Endothelial cell of umbilical vein (primary cell): ENCODE data around the gene SSR2. TPM values are rescaled to one million over a fixed set of nuclear protein-coding genes. Genes with fewer than 3 reads are reported as not detected.
"Not testable (repeated sequence)": the region's sequence is repeated elsewhere in the genome, so short reads cannot be mapped to it uniquely, and the experiment has no call there.

Source experiments
- BruUV-seq: library from RNA; stranded (reverse); fragments of 400-500 nt; replicated peaks from 2 replicates; lab custom pipeline; 2021; lab: Mats Ljungman, UMichigan
- CTCF ChIA-PET: fragments of 300-600, 350-600 bp; sonication (Branson Sonifier 250); formaldehyde crosslinking; loops from one replicate; lab custom pipeline; 2021; ENCODE audit warnings: antibody characterized with exemption, inconsistent platforms; lab: Charles Lee
- POLR2A ChIA-PET: fragments of 300-600, 350-600 bp; sonication (Branson Sonifier 250); formaldehyde crosslinking; loops from one replicate; lab custom pipeline; 2021; ENCODE audit warnings: antibody characterized with exemption, inconsistent platforms; lab: Charles Lee
- DNase-seq: peaks from one replicate; pipeline ENCODE4 v3.0.0-alpha.2; 2011; ENCODE audit warnings: low read depth, low spot score
- FAIRE-seq: peaks from 2 replicates; lab custom pipeline; 2011; peaks lifted over from hg19 to GRCh38; lab: Jason Lieb, UNC
- H2AFZ ChIP-seq: 2 replicates; pipeline ENCODE4 v1.6.0; 2012; ENCODE audit warnings: low read depth, low read length, control low read depth, inconsistent platforms
- H3K27ac ChIP-seq: 2 replicates; pipeline ENCODE4 v1.5.1; 2011; ENCODE audit warnings: low read depth, mild to moderate bottlenecking, control low read depth, low read length, moderate library complexity; ENCODE audit not compliant: insufficient read depth
- H3K27me3 ChIP-seq, 2 experiments: 2 replicates each; pipeline versions ENCODE4 v1.6.0 to v1.6.1; 2011; ENCODE audit warnings: low read length in 2 of 2, mixed read lengths in 1 of 2; ENCODE audit not compliant: control insufficient read depth in 2 of 2, insufficient read depth in 2 of 2
- H3K36me3 ChIP-seq, 2 experiments: 2 replicates in 1 of 2; 3 replicates in 1 of 2; pipeline ENCODE4 v1.5.1; 2011; ENCODE audit warnings: low read length in 2 of 2, mild to moderate bottlenecking in 1 of 2, moderate library complexity in 1 of 2; ENCODE audit not compliant: control insufficient read depth in 2 of 2, insufficient read depth in 2 of 2; ENCODE audit errors: extremely low read depth in 1 of 2
- H3K4me1 ChIP-seq: 3 replicates; pipeline ENCODE4 v1.5.1; 2011; ENCODE audit warnings: mild to moderate bottlenecking, low read length; ENCODE audit not compliant: control insufficient read depth, insufficient read depth; ENCODE audit errors: extremely low read depth
- H3K4me2 ChIP-seq: 2 replicates; pipeline ENCODE4 v1.6.1; 2011; ENCODE audit warnings: low read length, control low read depth, mixed read lengths; ENCODE audit not compliant: insufficient read depth
- H3K4me3 ChIP-seq, 3 experiments: fragments of 200-600 bp in 1 of 3; sonication (generic), shearing (Covaris generic) in 1 of 3; replicated peaks in 1 of 3; 2 replicates each; pipeline ENCODE4 v1.5.1; 2011 to 2016; ENCODE audit warnings: control low read depth in 3 of 3, low read length in 3 of 3, mild to moderate bottlenecking in 2 of 3, inconsistent platforms in 1 of 3, low read depth in 1 of 3, moderate library complexity in 1 of 3; ENCODE audit not compliant: insufficient read depth in 1 of 3
- H3K79me2 ChIP-seq: 2 replicates; pipeline ENCODE4 v1.6.0; 2012; ENCODE audit warnings: low read length, inconsistent platforms; ENCODE audit not compliant: control insufficient read depth, insufficient read depth
- H3K9ac ChIP-seq: replicated peaks from 2 replicates; pipeline ENCODE3; 2011; ENCODE audit warnings: low read length, control low read depth; ENCODE audit not compliant: insufficient read depth; ENCODE audit errors: extremely low read depth
- H3K9me1 ChIP-seq: replicated peaks from 3 replicates; pipeline ENCODE4 v1.6.0; 2011; ENCODE audit warnings: mild to moderate bottlenecking, low read length; ENCODE audit not compliant: control insufficient read depth, insufficient read depth; ENCODE audit errors: extremely low read depth
- H3K9me3 ChIP-seq: replicated peaks from 2 replicates; pipeline ENCODE4 v1.5.1; 2012; ENCODE audit warnings: low read length, inconsistent platforms; ENCODE audit not compliant: control insufficient read depth, insufficient read depth
- H4K20me1 ChIP-seq: replicated peaks from 2 replicates; pipeline ENCODE3; 2011; ENCODE audit warnings: mild to moderate bottlenecking, low read length; ENCODE audit not compliant: control insufficient read depth, insufficient read depth; ENCODE audit errors: extremely low read depth
- CTCF ChIP-seq, 2 donors: IDR thresholded peaks; 1 replicate in 1 of 2; 2 replicates in 1 of 2; pipeline ENCODE4 v1.5.1; 2011; ENCODE audit warnings: low read length in 2 of 2, mild to moderate bottlenecking in 2 of 2, moderate library complexity in 2 of 2, control low read depth in 1 of 2, inconsistent platforms in 1 of 2, low read depth in 1 of 2; ENCODE audit not compliant: insufficient read depth in 1 of 2; ENCODE audit errors: extremely low read depth in 1 of 2
- JUN ChIP-seq: IDR thresholded peaks from 2 replicates; pipeline ENCODE4 v1.6.1; 2011; ENCODE audit warnings: borderline replicate concordance, low read depth; ENCODE audit not compliant: insufficient read length, insufficient read depth
- MYC ChIP-seq: IDR thresholded peaks from one replicate; pipeline ENCODE4 v1.6.1; 2011; ENCODE audit warnings: mild to moderate bottlenecking, low read depth, low read length
- dilution Hi-C: fragments of 300-500 bp; cut with MboI; formaldehyde crosslinking; loops from one replicate; pipeline ENCODE4 v1.15.0; 2019; ENCODE audit warnings: low sequenced_read_pairs; ENCODE audit not compliant: extremely low pct_ligation_motif_present
- intact Hi-C: fragments of 100-400 bp; cut with micrococcal nuclease; formaldehyde crosslinking; loops from one replicate; pipeline ENCODE4 v1.10.0; 2022
- polyA plus RNA-seq, 4 experiments: library from polyadenylated mRNA; depleted of rRNA in 3 of 4; stranded (reverse) in 3 of 4; unstranded in 1 of 4; fragments of >200 nt; gene quantifications; 2 replicates each; pipeline versions ENCODE4 v1.2.1 to v1.2.3, GENCODE V29; 2011 to 2012; ENCODE audit warnings: missing spikeins in 1 of 4
- total RNA-seq: library from RNA; stranded (reverse); gene quantifications from 2 replicates; pipeline ENCODE4 v1.2.3, GENCODE V29; 2021

The SSR2 gene
- total and polyA plus RNA-seq, 2 donors (not counting 3 experiments of a cell fraction or from before 2014, with no cell fraction given) = 362 to 1,787 TPM

DNA sequence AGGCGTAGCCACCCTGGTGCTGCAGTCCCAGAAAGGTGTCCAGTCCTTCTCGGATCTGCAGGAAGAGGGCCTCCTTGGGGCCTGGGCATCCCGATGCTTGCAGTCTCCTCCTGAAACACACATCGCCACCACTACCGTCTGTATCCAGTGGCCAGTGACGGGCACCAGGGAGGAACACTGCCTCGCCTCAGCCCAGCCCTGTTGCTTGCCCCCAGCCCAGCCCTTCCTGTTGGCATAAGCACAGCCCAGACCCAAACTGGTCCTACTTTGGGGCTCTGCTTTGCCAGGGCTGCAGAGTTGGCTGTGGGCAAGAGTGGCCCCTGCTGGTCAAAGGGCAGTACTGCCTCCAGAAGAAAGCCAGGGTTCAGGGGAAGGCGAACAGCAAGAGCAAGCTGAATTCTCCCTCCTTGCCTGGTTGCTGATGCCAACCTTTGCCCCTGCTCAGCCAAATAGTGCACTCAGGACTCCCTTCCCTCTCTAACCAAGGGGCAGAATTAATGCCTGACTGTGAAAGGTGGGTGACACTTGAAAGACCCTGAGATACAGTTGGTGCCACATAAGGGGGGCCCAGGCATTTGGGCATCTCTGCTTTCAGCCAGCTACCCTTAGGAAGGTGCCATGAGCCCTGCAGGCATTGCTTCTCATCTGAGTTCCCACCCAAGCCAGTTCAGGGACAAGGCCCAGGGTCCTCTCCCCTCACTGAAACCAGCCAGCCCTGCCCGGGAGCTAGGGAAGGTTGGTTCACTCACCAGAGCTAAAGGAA lies 31.3 kb downstream of the SSR2 start:
- H3K9me1 ChIP-seq = no peaks in the 10 kb centered on the region
- no peaks in the 10 kb centered on the region for H4K20me1 ChIP-seq
- H3K27me3 ChIP-seq = no peaks in the 10 kb centered on the region
- H3K9me3 ChIP-seq = no peaks in the 10 kb centered on the region
- DNase-seq = peak; percentile 76
- H3K27ac ChIP-seq = no peak overlapping the region
- H2AFZ ChIP-seq = peak overlapping the region; percentile 82
- intact Hi-C loops = loop anchor here (1.0 kb wide), 4 partner anchors 22 to 55 kb away; partner anchors contain the start of gene KHDC4
- peak; percentile 90 for FAIRE-seq
- dilution Hi-C loops = no loop called here
- H3K36me3 ChIP-seq = no peaks in the 10 kb centered on the region
- H3K4me2 ChIP-seq = peak overlapping the region; percentile 39
- peaks cover 6% of the 10 kb centered on the region for H3K4me1 ChIP-seq
- ChIA-PET CTCF (interaction anchor here (0.6 to 5.0 kb wide), 38 partner anchors 8 to 265 kb away, joined by 3 to 142 read pairs (median 5); partner anchors contain the start of genes ARHGEF2, GON4L, KHDC4 and SSR2), POLR2A (interaction anchor here (0.6 to 1.7 kb wide), 4 partner anchors 24 to 55 kb away, joined by 3 to 5 read pairs (median 4); partner anchors contain the start of gene KHDC4)
- H3K79me2 ChIP-seq = no peaks in the 10 kb centered on the region
- no peak overlapping the region for H3K4me3 ChIP-seq
- no peak for TF ChIP-seq MYC
- peak; percentile 95 to 98 for TF ChIP-seq CTCF (IDR thresholded peaks at IDR 0.05; ENCODE audit: extremely low read depth in 1 of 2, insufficient read depth in 1 of 2, low read depth in 1 of 2, low read length in 2 of 2)
- no peak for TF ChIP-seq JUN
- H3K9ac ChIP-seq = no peak overlapping the region
- no TSS peak for BruUV-seq

- intact Hi-C loops, dilution Hi-C loops, DNase-seq, BruUV-seq, H3K9ac ChIP-seq, FAIRE-seq, H3K9me3 ChIP-seq, H3K9me1 ChIP-seq, H3K79me2 ChIP-seq, H3K36me3 ChIP-seq, H3K27me3 ChIP-seq, H4K20me1 ChIP-seq, H2AFZ ChIP-seq, H3K4me3 ChIP-seq, H3K4me2 ChIP-seq, H3K27ac ChIP-seq, POLR2A ChIA-PET: not testable (repeated sequence)
- H3K4me1 ChIP-seq = peaks cover 31% of the 10 kb centered on the region
- CTCF ChIA-PET = interaction anchor here (1.2 to 12.1 kb wide), 4 partner anchors 18 to 47 kb away, joined by 5 to 138 read pairs (median 18); no protein-coding TSS in a partner anchor
Measured at GRCh38 chr1:155984903-155985645, 35.7 kb downstream of the SSR2 start.
